Activated T-cell treated with anti-CD3 and anti-CD28 coated beads for 1 hour (primary cell): Measurements from ENCODE around the gene C9orf57.
"Not testable (repeated sequence)": the region's sequence is repeated elsewhere in the genome, so short reads cannot be mapped to it uniquely, and the experiment has no call there.

Experiments
- DNase-seq: peaks from one replicate; pipeline ENCODE4 v3.0.0-alpha.2; 2020; ENCODE audit warnings: low read depth

The C9orf57 gene

GRCh38 chr9:72060513-72060912, at the start of gene C9orf57:
Gene C9orf57 (minus strand): TSS chr9:72060613. CDS start chr9:72059331, 1,282 bp downstream.
- DNase-seq: no peak

- no peak for DNase-seq
Measured at GRCh38 chr9:72102520-72102919, 42.1 kb upstream of the C9orf57 start.

GRCh38 chr9:72095520-72095919, 35.1 kb upstream of the C9orf57 start:
- not testable (repeated sequence) for DNase-seq

- DNase-seq: no peak
Measured at GRCh38 chr9:72092820-72093219, 32.4 kb upstream of the C9orf57 start.

- no peak for DNase-seq
Measured at GRCh38 chr9:72089451-72090130, 29.2 kb upstream of the C9orf57 start.

- no peak for DNase-seq
Measured at GRCh38 chr9:72082536-72082935, 22.1 kb upstream of the C9orf57 start.

GRCh38 chr9:72074666-72075065, 14.3 kb upstream of the C9orf57 start:
- DNase-seq: not testable (repeated sequence)

- DNase-seq: no peak
Measured at GRCh38 chr9:72065076-72065475, 4.7 kb upstream of the C9orf57 start.

- no peak for DNase-seq
Measured at GRCh38 chr9:72052122-72052521, 8.3 kb downstream of the C9orf57 start.

- DNase-seq: no peak
Measured at GRCh38 chr9:72048850-72049249, 11.6 kb downstream of the C9orf57 start.

GRCh38 chr9:72046630-72047456, 13.6 kb downstream of the C9orf57 start:
- DNase-seq: no peak

- no peak for DNase-seq
Measured at GRCh38 chr9:72044095-72044494, 16.3 kb downstream of the C9orf57 start.

- DNase-seq: no peak
Measured at GRCh38 chr9:72043576-72043975, 16.8 kb downstream of the C9orf57 start.

- DNase-seq: no peak
Measured at GRCh38 chr9:72042928-72043327, 17.5 kb downstream of the C9orf57 start.

GRCh38 chr9:72041775-72042194, 18.6 kb downstream of the C9orf57 start:
- DNase-seq: no peak

- DNase-seq: no peak
Measured at GRCh38 chr9:72041369-72041768, 19.0 kb downstream of the C9orf57 start.

- DNase-seq: no peak
Measured at GRCh38 chr9:72039532-72039931, 20.9 kb downstream of the C9orf57 start.

GRCh38 chr9:72038890-72039410, 21.5 kb downstream of the C9orf57 start:
- DNase-seq: peak; percentile 51

- DNase-seq: no peak
Measured at GRCh38 chr9:72038408-72038807, 22.0 kb downstream of the C9orf57 start.

GRCh38 chr9:72037571-72037970, 22.8 kb downstream of the C9orf57 start:
- DNase-seq: no peak

GRCh38 chr9:72030767-72031166, 29.6 kb downstream of the C9orf57 start:
- no peak for DNase-seq

GRCh38 chr9:72029986-72030385, 30.4 kb downstream of the C9orf57 start:
- DNase-seq: no peak

- DNase-seq: no peak
Measured at GRCh38 chr9:72025906-72026305, 34.5 kb downstream of the C9orf57 start.
